Subcutaneous abdominal adipose tissue (tissue), 5 donors: ENCODE results near the gene GLIS2.

ENCODE experiments used
- H3K27ac ChIP-seq: one replicate; pipeline ENCODE4 v1.7.0; 2013; ENCODE audit warnings: low read depth, mild to moderate bottlenecking, inconsistent platforms, low read length, moderate library complexity
- H3K27me3 ChIP-seq, 5 donors: one replicate each; pipeline ENCODE4 v1.7.0; 2013; ENCODE audit warnings: low read length in 5 of 5, inconsistent platforms in 1 of 5; ENCODE audit not compliant: control insufficient read depth in 5 of 5, insufficient read depth in 4 of 5
- H3K36me3 ChIP-seq, 5 donors: one replicate each; pipeline ENCODE4 v1.7.0; 2013; ENCODE audit warnings: low read length in 5 of 5; ENCODE audit not compliant: control insufficient read depth in 5 of 5, insufficient read depth in 5 of 5
- H3K4me1 ChIP-seq, 5 donors: one replicate each; pipeline ENCODE4 v1.7.0; 2013; ENCODE audit warnings: low read length in 5 of 5, mild to moderate bottlenecking in 3 of 5, moderate library complexity in 1 of 5; ENCODE audit not compliant: control insufficient read depth in 5 of 5, insufficient read depth in 5 of 5
- H3K4me3 ChIP-seq, 5 donors: one replicate each; pipeline ENCODE4 v1.7.0; 2013; ENCODE audit warnings: low read length in 5 of 5, low read depth in 1 of 5
- H3K9ac ChIP-seq, 5 donors: one replicate each; pipeline ENCODE4 v1.7.0; 2013; ENCODE audit warnings: low read length in 5 of 5, mild to moderate bottlenecking in 4 of 5, moderate library complexity in 3 of 5
- H3K9me3 ChIP-seq, 5 donors: one replicate each; pipeline ENCODE4 v1.7.0; 2013; ENCODE audit warnings: low read length in 5 of 5; ENCODE audit not compliant: control insufficient read depth in 5 of 5
- donor health status: healthy.
- donor health status: healthy.
- donor health status: healthy.
- donor health status: healthy.
- donor health status: healthy.

GLIS2 gene

GRCh38 chr16:4319454-4320421, 3.9 kb downstream of the GLIS2 start:
- Histone ChIP-seq H3K9me3 (no peaks in the 10 kb centered on the region), H3K27ac (peak overlapping the region; percentile 82), H3K9ac (peak overlapping the region in 3 of 5 donors; percentile 8 to 68 (median 21)), H3K27me3 (peaks cover 0 to 11% (median 0%) of the 10 kb centered on the region in 5 donors), H3K4me1 (peaks cover 7 to 87% (median 78%) of the 10 kb centered on the region in 5 donors), H3K36me3 (no peaks in the 10 kb centered on the region), H3K4me3 (peak overlapping the region in 3 of 5 donors; percentile 11 to 37 (median 29))

- Histone ChIP-seq H3K4me1 (peaks cover 8 to 89% (median 81%) of the 10 kb centered on the region in 5 donors), H3K9ac (peak overlapping the region in 4 of 5 donors; percentile 8 to 68 (median 40)), H3K9me3 (no peaks in the 10 kb centered on the region), H3K27ac (peak overlapping the region; percentile 82), H3K27me3 (peaks cover 0 to 11% (median 0%) of the 10 kb centered on the region in 5 donors), H3K36me3 (no peaks in the 10 kb centered on the region), H3K4me3 (peak overlapping the region in 3 of 5 donors; percentile 6 to 37 (median 11))
Measured at GRCh38 chr16:4320571-4321137, 4.8 kb downstream of the GLIS2 start.

GRCh38 chr16:4321286-4322120, 5.6 kb downstream of the GLIS2 start:
- H3K36me3 ChIP-seq = no peaks in the 10 kb centered on the region
- H3K4me1 ChIP-seq = peaks cover 8 to 91% (median 85%) of the 10 kb centered on the region in 5 donors
- H3K27me3 ChIP-seq = peaks cover 0 to 10% (median 0%) of the 10 kb centered on the region in 5 donors
- H3K9ac ChIP-seq = peak overlapping the region in 2 of 5 donors; percentile 59 to 68
- peak overlapping the region; percentile 82 for H3K27ac ChIP-seq
- H3K9me3 ChIP-seq = no peaks in the 10 kb centered on the region
- H3K4me3 ChIP-seq = no peak overlapping the region

GRCh38 chr16:4322121-4323052, 6.5 kb downstream of the GLIS2 start:
- H3K9ac ChIP-seq = no peak overlapping the region
- H3K27ac ChIP-seq = peak overlapping the region; percentile 82
- peaks cover 8 to 87% (median 83%) of the 10 kb centered on the region in 5 donors for H3K4me1 ChIP-seq
- H3K27me3 ChIP-seq = peaks cover 0 to 4% (median 0%) of the 10 kb centered on the region in 5 donors
- H3K9me3 ChIP-seq = no peaks in the 10 kb centered on the region
- no peak overlapping the region for H3K4me3 ChIP-seq
- H3K36me3 ChIP-seq = no peaks in the 10 kb centered on the region

- peaks cover 8 to 85% (median 80%) of the 10 kb centered on the region in 5 donors for H3K4me1 ChIP-seq
- peaks cover 0 to 4% (median 0%) of the 10 kb centered on the region in 5 donors for H3K27me3 ChIP-seq
- no peaks in the 10 kb centered on the region for H3K36me3 ChIP-seq
- H3K9ac ChIP-seq = peak overlapping the region in 4 of 5 donors; percentile 51 to 78 (median 69)
- H3K27ac ChIP-seq = peak overlapping the region; percentile 78
- peak overlapping the region in 1 of 5 donors; percentile 22 for H3K4me3 ChIP-seq
- H3K9me3 ChIP-seq = no peaks in the 10 kb centered on the region
Measured at GRCh38 chr16:4323071-4323844, 7.4 kb downstream of the GLIS2 start.

GRCh38 chr16:4323845-4324488, 8.1 kb downstream of the GLIS2 start:
- peak overlapping the region in 4 of 5 donors; percentile 15 to 38 (median 18) for H3K4me3 ChIP-seq

GRCh38 chr16:4324492-4325252, 8.8 kb downstream of the GLIS2 start:
- H3K27ac ChIP-seq = peak overlapping the region; percentile 78
- peak overlapping the region in 4 of 5 donors; percentile 15 to 38 (median 18) for H3K4me3 ChIP-seq

More at GRCh38 chr16:4323845-4324488, 8.1 kb downstream of the GLIS2 start:
- peak overlapping the region; percentile 78 for H3K27ac ChIP-seq
- peaks cover 8 to 85% (median 80%) of the 10 kb centered on the region in 5 donors for H3K4me1 ChIP-seq
- H3K27me3 ChIP-seq = peaks cover 0 to 4% (median 0%) of the 10 kb centered on the region in 5 donors
- H3K36me3 ChIP-seq = no peaks in the 10 kb centered on the region
- H3K9me3 ChIP-seq = no peaks in the 10 kb centered on the region
- H3K9ac ChIP-seq = peak overlapping the region in 4 of 5 donors; percentile 51 to 78 (median 69)

More at GRCh38 chr16:4324492-4325252, 8.8 kb downstream of the GLIS2 start:
- H3K9me3 ChIP-seq = no peaks in the 10 kb centered on the region
- H3K27me3 ChIP-seq = no peaks in the 10 kb centered on the region
- H3K4me1 ChIP-seq = peaks cover 6 to 85% (median 79%) of the 10 kb centered on the region in 5 donors
- H3K36me3 ChIP-seq = no peaks in the 10 kb centered on the region
- H3K9ac ChIP-seq = peak overlapping the region in 3 of 5 donors; percentile 64 to 78 (median 74)
